GM13977 (cell line): ENCODE measurements around the gene MAT2A.
"Not testable (repeated sequence)": the region's sequence is repeated elsewhere in the genome, so short reads cannot be mapped to it uniquely, and the experiment has no call there.

ENCODE experiments used
- DNase-seq: peaks from one replicate; pipeline ENCODE4 v3.0.0; 2012; ENCODE audit warnings: low spot score
- CTCF ChIP-seq: IDR thresholded peaks from 2 replicates; pipeline ENCODE4 v1.5.1; 2012; ENCODE audit warnings: mild to moderate bottlenecking, control low read depth; ENCODE audit not compliant: insufficient read depth; ENCODE audit errors: extremely low read depth, missing control alignments
- in situ Hi-C: fragments of 300-500 bp; cut with MboI; formaldehyde crosslinking; loops from one replicate; pipeline ENCODE4 v1.12.0; 2022; ENCODE audit warnings: low sequenced_read_pairs, low pct_unique_long_range_greater_than_20kb, mixed read lengths, inconsistent platforms; ENCODE audit not compliant: unreplicated experiment

MAT2A gene

GRCh38 chr2:85541753-85542457 is 2.9 kb downstream of the MAT2A start:
- in situ Hi-C loops = no loop called here
- TF ChIP-seq CTCF = no peak
- DNase-seq = no peak

GRCh38 chr2:85542777-85543176 is 3.8 kb downstream of the MAT2A start:
- no peak for DNase-seq
- no peak for TF ChIP-seq CTCF
- in situ Hi-C loops = no loop called here

- DNase-seq, in situ Hi-C loops: not testable (repeated sequence)
These were observed 5.3 kb downstream of the MAT2A start for GRCh38 chr2:85544254-85544691.

- in situ Hi-C loops, DNase-seq: not testable (repeated sequence)
These were observed 6.2 kb downstream of the MAT2A start for GRCh38 chr2:85544915-85545779.

- TF ChIP-seq CTCF = no peak
- in situ Hi-C loops = no loop called here
- no peak for DNase-seq
These were observed 6.8 kb downstream of the MAT2A start for GRCh38 chr2:85545780-85546240.

GRCh38 chr2:85547089-85547858 is 8.3 kb downstream of the MAT2A start:
- in situ Hi-C loops = no loop called here

More at GRCh38 chr2:85547089-85547858, 8.3 kb downstream of the MAT2A start:
- DNase-seq = no peak
- TF ChIP-seq CTCF = no peak
